ENCODE measurements around the gene HEXIM2.
"Not testable (repeated sequence)": the region's sequence is repeated elsewhere in the genome, so short reads cannot be mapped to it uniquely, and the experiment has no call there.

HEXIM2 gene

GRCh38 chr17:45197555-45198334, 36.1 kb downstream of the HEXIM2 start:
- FAIRE-seq, result peak; percentile 86
- peak; percentile 77 for DNase-seq (ENCODE audit: extremely low spot score, insufficient read length, low read depth)

- DNase-seq (ENCODE audit: extremely low spot score, insufficient read length, low read depth), result no peak
Measured at GRCh38 chr17:45200701-45201100, 39.0 kb downstream of the HEXIM2 start.

GRCh38 chr17:45201457-45201856, 39.8 kb downstream of the HEXIM2 start:
- FAIRE-seq, result no peak
- no peak for DNase-seq (ENCODE audit: extremely low spot score, insufficient read length, low read depth)

More at GRCh38 chr17:45200701-45201100, 39.0 kb downstream of the HEXIM2 start:
- FAIRE-seq, result no peak

GRCh38 chr17:45201880-45202279, 40.2 kb downstream of the HEXIM2 start:
- not testable (repeated sequence) for DNase-seq (ENCODE audit: extremely low spot score, insufficient read length, low read depth); FAIRE-seq

- peak; percentile 97 for FAIRE-seq
- DNase-seq (ENCODE audit: extremely low spot score, insufficient read length, low read depth), result no peak
Measured at GRCh38 chr17:45218895-45219661, 57.4 kb downstream of the HEXIM2 start.
